COLO668 (cell line): ENCODE data around the gene SYNE4.
"Not testable (repeated sequence)": the region's sequence is repeated elsewhere in the genome, so short reads cannot be mapped to it uniquely, and the experiment has no call there.

Experiments
- DNase-seq: peaks from one replicate; lab custom pipeline; 2025; ENCODE audit not compliant: unreplicated experiment; lab: John Stamatoyannopoulos, UW

The SYNE4 gene, protein sequence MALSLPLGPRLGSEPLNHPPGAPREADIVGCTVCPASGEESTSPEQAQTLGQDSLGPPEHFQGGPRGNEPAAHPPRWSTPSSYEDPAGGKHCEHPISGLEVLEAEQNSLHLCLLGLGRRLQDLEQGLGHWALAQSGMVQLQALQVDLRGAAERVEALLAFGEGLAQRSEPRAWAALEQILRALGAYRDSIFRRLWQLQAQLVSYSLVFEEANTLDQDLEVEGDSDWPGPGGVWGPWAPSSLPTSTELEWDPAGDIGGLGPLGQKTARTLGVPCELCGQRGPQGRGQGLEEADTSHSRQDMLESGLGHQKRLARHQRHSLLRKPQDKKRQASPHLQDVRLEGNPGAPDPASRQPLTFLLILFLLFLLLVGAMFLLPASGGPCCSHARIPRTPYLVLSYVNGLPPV

DNA sequence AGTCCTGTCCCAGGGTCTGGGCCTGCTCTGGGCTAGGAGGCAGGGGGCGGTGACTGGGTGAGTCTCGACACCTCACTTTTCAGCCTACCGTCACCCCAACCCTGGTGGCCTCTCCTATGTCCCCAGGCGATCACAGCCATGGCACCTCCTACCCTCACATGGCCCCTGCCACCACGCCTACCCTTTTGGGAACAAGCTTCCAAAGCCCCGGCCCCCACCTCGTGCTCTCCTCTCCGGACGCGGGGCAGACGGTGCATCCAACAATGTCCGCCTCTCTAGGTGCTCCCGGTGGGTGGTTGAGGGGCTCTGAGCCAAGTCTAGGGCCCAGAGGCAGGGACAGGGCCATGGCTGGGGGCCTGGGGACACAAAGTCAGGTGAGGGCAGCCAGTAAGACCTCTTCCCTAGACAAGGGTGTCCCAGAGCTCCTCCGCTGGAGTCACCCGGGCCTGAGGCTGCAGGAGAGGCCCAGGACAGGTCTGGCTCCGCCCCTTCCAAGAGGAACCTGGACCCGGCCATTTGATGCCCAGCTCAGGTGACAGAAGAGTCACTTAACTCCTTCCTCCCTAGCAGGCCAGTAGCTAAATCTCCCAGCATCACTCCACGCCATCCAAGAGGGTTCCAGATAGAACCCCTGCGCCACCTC is at the start of gene SYNE4:
Gene SYNE4 (minus strand): TSS at position 478 of the 643 bp plus-strand sequence. CDS start 132 bp downstream, at position 346.
- DNase-seq, result peak; percentile 50

DNA sequence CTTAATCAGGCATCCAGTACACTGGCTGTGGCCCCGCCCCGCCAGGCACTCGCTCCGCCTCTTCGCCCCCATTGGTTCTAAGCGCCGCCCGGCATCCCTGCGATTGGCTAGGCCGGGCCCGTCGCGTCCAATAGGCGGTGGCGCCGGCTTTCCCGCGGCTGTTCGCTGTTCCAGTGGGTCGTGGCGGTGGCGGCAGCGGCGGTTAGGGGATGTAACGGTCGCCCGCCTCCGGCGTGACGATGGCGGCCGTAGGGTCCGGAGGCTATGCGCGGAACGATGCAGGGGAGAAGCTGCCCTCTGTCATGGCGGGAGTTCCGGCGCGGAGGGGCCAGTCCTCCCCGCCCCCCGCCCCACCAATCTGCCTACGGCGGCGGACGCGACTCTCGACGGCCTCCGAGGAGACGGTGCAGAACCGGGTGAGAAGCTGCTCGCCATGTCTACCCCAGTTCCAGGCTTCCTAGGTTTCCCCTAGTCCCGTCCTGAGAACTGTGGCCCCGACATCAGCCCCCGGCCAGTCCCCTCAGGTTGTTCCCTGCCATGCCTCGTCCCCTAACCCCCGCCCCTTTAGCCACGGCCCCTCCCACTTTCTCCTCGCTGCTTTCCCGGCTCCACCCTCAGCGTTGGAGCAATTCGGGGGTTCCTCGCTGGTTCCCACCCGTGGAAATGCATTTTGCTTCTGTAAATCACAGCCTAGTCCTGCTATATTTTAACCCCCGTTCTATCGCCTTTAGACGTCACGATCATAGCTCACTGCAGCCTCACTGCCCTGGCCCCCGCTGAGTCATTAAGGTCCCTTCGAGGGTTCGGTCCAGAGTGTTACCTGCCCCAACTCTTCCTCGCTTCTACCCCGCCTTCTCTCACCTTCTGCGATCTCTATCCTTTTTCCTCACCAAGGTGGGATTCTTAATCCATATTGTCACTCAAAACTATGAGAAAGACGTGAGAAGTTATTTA is 46.4 kb upstream of the SYNE4 start, which contains the start of gene WDR62:
Gene WDR62 (plus strand): TSS at position 165 of the 954 bp plus-strand sequence. CDS start 75 bp downstream, at position 240.
- peak; percentile 96 for DNase-seq

DNA sequence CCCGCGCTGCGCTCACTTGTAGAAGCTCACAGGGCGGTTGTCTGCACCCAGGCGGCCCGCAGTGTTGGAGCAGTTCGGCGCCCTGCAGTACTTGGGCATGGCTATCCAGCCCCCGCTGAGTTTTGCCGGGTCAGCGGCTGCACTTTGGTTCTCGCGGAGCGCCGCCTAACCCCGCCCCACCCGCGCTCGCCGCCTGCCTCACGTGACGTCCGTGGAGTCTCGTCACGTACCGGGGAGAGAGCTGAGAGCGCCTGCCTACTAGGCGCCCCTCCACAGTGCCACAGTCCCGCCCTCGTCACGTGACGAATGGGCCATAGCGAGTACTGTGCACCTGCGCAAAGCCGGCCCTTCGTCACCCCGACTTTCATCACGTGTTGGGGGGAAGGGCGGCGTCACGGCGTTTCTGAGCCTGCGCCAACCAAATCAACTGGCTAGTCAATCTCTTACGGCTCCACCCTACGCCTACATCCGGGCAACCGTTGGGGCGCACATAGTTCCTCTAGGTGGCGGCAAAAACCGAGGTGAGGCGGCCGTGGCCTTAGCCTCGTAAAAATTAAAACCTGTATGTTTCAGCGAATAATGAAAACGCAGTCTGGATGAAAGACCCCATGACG is 45.6 kb upstream of the SYNE4 start, which contains the start of gene THAP8:
Gene THAP8 (minus strand): TSS at position 167 of the 614 bp plus-strand sequence. CDS start 68 bp downstream, at position 99.
- DNase-seq, result peak; percentile 99

DNA sequence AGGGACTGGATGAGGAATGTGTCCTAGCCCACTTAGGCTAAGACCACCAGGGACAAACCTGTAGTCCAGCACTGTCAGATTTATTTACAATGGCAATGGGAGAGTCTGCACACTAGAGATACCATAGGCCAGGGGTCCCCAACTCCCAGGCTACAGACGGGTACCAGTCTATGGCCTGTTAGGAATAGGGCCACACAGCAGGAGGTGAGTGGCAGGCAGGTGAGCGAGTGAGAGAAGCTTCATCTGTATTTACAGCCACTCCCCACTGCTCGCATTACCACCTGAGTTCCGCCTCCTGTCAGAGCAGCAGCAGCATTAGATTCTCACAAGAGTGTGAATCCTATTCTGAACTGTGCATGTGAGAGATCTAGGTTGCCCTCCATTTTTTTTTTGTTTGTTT is 43.0 kb upstream of the SYNE4 start:
- DNase-seq, result peak; percentile 37

DNA sequence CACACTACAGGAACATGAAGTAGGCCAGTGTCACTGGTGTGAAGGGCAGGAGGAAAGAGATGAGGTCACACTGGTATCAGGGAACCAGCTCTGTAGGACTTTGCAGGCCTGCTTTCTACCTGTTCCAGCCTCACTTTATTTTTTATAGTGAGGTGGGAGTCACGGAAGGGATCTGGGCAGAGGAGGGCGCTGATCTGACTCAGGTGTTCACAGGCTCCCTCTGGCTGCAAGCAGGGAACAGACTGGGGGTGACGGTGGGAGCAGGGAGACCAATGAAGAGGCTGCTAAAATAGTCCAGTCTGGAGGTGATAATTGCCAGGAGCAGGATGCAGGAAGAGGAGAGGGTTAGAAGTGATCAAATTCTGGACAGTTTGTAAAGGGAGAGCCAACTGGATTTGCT is 42.6 kb upstream of the SYNE4 start:
- peak; percentile 18 for DNase-seq

DNA sequence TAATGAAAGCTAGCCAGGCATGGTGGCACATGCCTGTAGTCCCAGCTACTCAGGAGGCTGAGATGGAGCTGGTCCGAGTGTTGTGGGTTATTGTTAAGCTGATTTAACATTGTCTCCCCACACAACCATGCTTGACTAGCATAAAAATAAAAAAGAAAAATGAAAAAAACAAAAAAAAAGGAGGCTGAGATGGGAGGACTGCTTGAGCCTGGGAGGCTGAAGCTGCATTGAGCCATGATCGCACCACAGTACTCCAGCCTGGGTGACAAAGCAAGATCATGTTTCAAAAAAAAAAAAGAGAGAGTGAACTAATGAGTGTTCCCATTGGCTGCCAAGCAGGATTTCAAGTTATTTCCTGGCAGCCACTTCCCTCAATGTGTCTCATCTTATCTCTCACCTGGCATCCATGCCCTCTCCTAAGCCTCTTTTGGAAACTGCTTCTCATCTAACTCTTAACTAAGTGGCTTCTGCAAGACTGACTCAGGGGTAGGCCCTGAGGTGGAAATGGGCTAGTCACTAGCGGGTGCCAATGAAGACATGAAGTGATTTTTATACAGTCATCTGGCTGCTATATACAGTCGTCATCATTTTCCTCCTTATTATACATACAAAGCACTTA is 40.6 kb upstream of the SYNE4 start:
- DNase-seq, result no peak

DNA sequence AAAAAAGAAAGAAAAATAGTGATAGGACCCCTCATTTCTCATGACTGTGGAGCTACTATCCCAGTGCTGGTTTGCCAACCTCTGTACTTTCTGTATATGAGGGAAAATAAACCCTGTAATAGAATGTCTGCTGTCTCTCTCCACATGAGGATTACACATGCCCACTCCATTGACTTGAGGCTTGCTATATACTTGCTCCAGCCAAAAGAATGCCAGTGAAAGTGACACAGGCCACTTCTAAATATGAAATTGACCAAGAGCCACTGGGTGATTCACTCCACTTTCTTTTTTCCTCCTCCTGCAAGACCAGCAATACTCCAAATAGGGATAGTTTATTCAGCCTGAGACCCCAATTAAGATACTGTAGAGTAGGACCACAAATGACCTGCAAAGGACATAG is 39.2 kb upstream of the SYNE4 start:
- no peak for DNase-seq

DNA sequence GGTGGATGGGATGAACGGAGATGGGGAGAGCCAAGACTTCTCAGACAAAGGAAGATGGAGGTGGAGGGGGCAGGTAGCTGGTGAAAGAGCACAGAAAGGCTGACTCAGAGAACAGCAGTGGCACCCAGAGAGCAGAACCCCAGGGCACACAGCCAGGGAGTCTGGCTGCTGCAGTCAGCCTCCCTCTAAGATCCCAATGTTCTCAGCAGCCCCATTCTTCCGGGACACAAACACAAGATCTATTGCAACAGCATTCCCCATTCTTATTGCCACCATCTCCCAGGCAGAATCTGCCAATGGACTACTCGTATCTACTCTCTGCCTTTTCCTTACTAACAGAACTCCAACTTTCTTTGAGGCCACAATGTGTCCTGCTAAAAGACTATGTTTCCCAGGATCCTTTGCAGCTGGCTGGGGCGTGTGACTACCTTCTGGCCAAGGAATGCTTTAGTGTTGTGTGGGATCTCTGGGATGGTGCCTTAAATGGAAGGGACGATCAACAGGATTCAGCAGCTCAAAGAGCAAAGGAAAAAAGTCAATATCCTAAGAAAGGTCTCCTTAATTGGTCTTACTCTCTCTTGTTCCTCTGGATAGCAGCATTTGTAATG is 37.9 kb upstream of the SYNE4 start:
- no peak for DNase-seq

DNA sequence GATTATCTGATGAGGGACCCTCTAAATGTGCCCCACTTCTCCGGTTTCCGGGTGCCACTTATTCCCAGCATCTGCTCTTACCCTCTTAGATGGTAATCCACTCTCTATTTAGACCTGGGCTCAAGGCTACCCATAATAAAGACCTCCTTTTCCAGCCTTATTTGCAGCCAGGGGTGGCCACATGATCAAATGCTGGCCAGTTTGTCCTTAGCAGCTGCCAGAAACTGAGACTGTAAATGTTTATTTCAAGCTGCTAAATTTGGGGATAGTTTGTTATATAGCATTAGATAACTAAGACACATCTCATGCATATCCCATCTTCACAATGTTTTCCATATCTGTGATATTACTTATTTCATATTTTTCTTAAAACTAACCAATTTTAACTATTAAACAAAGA is 35.3 kb upstream of the SYNE4 start:
- no peak for DNase-seq

DNA sequence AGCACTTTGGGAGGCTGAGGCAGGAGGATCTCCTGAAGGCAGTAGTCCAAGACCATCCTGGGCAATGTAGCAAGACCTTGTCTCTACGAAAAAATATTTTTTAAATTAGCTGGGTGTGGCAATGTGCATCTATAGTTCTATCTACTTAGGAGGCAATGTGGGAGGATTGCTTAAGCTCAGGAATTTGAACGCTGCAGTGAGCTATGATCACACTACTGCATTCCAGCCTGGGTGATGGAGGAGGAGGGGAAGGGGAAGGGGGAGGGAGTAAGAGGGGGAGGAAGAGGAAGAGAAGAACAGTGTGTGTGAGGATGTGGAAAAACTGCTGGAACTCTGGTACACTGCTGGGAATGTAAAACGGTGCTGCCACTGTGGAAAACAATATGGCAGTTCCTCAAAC is 33.2 kb upstream of the SYNE4 start:
- no peak for DNase-seq

DNA sequence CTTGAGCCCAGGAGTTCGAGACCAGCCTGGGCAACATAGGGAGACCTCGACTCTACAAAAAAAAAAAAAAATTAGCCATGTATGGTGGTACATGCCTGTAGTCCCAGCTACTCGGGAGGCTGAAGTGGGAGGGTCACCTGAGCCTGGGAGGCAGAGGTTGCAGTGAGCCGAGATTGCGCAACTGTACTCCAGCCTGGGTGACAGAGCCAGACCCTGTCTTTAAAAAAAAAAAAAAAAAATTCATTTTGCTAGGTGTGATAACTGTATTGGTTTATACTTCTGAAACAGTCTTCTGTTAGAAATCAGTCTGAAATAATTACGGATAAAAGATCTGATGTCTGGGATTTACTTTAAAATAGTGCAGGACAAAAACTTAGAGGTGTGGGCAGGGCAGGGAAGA is 32.5 kb upstream of the SYNE4 start:
- not testable (repeated sequence) for DNase-seq

DNA sequence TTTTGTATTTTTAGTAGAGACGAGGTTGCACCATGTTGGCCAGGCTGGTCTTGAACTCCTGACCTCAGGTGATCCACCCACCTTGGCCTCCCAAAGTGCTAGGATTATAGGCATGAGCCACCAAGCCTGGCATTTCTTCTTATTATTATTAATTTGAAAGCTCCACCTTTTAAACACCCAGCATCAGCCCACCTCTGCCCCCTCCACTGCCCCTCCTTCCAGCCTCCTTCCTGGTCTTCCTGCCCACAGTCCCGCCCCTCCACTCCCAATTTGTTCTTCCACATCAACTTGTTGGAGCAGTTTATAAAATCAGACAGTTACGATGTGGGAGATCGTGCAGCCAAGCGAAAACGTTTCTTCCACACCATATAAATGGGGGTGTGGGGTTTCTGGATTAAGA is 31.9 kb upstream of the SYNE4 start:
- DNase-seq, result no peak

DNA sequence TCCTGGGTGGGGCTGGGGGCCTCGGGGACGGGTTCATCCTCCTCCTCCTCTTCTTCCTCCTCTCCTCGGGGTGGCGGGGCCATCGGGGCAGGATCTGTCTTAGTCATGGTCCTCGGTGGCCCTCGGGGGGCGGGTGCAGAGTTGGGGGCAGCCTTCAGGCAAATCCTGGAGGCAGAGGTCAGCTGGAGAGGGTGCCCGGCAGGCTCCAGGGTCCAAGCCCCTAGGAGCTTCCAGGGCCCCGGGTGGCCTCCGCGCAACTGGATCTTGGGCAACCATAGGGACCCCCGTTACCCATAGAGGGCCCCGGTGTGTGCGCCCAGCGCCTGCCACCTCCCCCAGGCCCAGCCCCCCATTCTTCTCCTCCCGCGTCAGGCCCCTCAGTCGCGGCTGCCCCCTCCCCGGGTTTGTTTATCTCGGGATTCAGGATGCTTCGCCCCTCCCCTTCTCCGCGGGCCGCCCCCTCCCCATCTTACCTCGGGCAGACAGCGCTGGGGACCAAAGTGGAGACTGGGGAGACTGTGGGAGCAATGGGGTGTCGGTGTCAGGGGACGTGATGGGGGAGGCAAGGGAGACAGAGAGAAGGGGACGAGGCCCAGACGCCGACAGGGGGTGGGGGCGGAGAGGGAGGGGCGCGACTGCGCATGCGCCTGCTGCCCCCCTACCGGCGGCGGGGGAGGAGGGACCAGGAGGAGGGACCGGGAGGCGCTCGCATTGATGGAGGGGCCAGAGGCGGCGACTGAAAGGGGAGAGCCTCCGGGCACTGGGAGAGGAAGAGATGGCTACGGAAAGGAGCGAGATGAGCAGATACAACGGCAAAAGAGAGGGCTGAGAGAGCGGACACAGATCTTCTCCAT is 23.9 kb upstream of the SYNE4 start, which contains the start of gene CLIP3:
Gene CLIP3 (minus strand): TSS at position 623 of the 854 bp plus-strand sequence. CDS start 516 bp downstream, at position 107.
- peak; percentile 2 for DNase-seq

DNA sequence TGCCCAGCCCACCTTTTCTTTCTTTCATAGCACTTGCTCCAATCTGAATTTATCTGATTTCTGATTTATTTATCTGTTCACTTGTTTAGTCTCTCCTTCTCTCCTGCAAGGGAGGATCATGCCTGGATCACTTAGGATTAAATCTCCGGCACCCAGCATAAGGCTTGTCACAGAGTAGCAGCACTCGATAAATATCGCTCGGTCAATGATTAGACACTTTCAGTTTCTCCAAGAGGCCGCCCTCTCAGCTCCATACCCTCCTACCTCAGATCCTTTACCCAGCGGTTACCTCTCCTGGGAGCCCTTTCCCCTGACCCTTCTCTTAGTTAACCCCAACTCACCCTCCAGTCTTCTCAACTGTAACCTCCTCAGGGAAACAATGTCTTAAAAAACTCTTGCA is 22.7 kb upstream of the SYNE4 start:
- no peak for DNase-seq

DNA sequence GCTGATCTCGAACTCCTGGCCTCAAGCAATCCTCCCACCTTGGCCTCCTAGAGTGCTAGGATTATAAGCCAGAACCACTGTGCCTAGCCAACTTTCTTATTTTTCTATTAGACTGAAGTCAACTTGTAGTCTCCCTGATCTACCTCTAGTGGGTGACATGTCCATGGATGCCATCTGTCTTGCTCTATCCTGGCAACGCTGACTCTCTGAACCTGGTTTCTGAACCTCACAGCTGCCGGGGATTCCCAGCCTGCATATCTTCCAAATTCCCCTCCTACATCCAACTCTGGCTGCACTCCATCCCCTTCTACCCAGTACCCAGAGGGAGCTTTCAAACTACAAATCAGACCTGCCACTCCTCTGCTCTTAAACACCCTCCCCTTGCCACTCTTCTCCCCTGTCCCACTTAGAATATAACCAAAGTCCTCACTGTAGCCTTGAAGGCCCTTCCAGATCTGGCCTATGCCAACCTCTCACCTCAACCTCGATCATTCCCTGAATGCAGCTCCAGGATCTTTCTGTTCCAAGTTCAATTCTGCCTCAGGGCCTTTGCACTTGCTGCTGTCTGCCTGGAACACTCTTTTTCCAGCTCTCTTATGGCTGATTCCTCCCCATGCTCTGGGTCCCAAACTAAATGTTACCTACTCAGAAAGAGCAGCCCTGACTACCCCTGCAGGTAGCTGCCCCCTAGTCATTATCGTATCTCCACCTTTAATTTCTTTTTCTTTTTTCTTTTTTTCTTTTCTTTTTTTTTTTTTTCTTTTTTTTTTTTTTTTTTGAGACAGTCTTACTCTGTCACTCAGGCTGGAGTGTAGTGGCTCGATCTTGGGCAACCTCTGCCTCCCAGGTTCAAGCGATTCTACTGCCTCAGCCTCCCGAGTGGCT is 21.9 kb upstream of the SYNE4 start:
- no peak for DNase-seq

DNA sequence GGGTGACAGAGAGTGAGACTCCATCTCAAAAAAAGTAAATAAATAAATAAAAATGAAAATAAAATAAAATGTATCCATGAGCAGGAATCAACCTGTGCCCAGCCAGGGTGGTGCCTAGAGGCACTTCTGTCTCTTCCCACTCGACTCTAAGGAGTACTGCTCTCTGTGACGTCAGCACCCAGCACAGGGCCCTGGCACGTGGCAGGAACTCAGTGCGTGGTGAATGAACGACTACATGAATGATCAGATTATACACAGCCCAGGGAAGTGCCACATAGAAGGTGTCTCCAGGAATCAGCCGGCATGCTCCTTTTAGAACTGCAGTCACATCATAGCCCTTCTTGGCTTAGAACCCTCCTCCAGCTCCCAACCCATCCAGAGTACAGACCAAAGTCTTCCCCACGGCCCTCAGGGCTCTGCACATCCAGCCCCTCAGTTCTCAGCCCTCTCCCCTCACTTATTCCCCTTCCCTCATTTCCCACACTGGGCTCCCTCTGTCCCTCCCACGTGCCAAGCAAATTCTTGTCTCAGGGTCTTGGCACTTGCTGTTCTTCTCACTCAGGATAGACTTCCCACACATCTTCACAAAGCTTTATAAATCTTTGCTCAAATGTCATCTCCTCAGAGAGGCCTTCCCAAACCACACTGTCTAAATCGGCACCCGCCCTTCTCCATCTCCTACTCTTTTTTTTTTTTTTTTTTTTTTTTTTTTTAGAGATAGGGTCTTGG is 19.9 kb upstream of the SYNE4 start:
- DNase-seq, result no peak

DNA sequence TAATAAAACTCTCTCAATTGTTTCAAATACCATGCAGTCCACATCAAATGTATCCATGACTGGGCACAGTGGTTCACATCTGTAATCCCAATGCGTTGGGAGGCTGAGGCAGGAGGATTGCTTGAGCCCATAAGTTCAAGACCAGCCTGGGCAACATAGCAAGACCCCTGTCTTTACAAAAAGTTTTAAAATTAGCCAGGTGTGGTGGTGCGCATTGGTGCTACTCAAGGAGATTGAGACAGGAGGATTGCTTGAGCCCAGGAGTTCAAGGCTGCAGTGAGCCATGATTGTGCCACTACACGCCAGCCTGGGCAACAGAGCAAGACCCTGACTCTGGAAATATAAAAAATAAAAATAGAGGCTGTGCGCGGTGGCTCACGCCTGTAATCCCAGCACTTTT is 19.1 kb upstream of the SYNE4 start:
- no peak for DNase-seq
